OCI-LY1 (cell line): Measurements from ENCODE around the gene MT4.

Source experiments
- EZH2 ChIP-seq: fragments of 200-600 bp; sonication (generic), shearing (Covaris generic); IDR thresholded peaks from 2 replicates; pipeline ENCODE4 v1.8.0; 2017; ENCODE audit warnings: borderline replicate concordance, mixed run types, mild to moderate bottlenecking, antibody characterized with exemption, low read length, moderate library complexity, mixed read lengths
- TF ChIP-seq, protein P1 (sequence below): fragments of 200-600 bp; sonication (generic), shearing (Covaris generic); IDR thresholded peaks from 2 replicates; pipeline ENCODE4 v1.5.1; 2017; ENCODE audit warnings: mild to moderate bottlenecking, antibody characterized with exemption, low read length, moderate library complexity, mixed read lengths

DNA sequence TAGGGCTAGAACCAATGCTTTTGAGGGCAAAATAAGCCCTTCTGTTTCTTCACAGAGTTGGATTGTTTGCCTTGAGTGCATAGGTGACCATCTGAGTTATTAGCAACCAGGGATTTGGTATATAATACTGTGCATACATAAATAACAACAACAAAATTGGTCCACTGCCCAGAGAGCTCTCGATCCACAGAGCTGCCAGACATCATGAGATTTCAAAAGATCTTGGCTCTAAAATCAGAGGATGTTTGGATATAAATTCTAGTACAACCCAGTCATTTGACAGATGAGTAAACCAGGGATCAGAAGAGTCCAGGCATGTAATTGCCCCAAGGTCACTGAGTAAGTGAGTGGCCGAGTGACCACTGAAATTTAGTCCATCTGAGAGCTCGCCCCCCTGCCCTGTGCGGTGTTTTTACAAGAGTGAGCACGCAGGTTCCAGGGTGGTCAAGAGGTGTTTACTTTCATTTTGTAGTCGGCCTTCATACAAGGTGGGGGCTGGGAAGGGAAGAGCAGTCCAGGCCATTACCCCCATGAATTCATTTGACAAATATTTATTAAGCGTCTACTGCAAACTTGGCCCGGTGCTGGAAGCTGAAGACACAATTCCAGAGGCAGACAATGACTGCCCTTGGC is 41.7 kb downstream of the MT4 start:
- TF ChIP-seq EZH2, result no peak
- TF ChIP-seq, protein P1, sequence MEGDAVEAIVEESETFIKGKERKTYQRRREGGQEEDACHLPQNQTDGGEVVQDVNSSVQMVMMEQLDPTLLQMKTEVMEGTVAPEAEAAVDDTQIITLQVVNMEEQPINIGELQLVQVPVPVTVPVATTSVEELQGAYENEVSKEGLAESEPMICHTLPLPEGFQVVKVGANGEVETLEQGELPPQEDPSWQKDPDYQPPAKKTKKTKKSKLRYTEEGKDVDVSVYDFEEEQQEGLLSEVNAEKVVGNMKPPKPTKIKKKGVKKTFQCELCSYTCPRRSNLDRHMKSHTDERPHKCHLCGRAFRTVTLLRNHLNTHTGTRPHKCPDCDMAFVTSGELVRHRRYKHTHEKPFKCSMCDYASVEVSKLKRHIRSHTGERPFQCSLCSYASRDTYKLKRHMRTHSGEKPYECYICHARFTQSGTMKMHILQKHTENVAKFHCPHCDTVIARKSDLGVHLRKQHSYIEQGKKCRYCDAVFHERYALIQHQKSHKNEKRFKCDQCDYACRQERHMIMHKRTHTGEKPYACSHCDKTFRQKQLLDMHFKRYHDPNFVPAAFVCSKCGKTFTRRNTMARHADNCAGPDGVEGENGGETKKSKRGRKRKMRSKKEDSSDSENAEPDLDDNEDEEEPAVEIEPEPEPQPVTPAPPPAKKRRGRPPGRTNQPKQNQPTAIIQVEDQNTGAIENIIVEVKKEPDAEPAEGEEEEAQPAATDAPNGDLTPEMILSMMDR, result no peak
